OCI-LY3 (cell line): ENCODE data around the gene OGFOD2.

Experiments
- H2AFZ ChIP-seq: fragments of 200-600, 300-600 bp; shearing (Covaris generic); 2 replicates; pipeline ENCODE4 v1.6.0; 2014; ENCODE audit warnings: antibody characterized with exemption, low read depth, low read length
- H3K27ac ChIP-seq: fragments of 200-600, 300-600 bp; sonication (generic); 2 replicates; pipeline ENCODE4 v1.5.1; 2014; ENCODE audit warnings: mild to moderate bottlenecking, low read length, moderate library complexity, mixed read lengths
- H3K27me3 ChIP-seq: fragments of 200-600, 300-600 bp; sonication (generic); 2 replicates; pipeline ENCODE4 v1.6.1; 2014; ENCODE audit warnings: low read depth, low read length, mixed read lengths
- H3K36me3 ChIP-seq: fragments of 200-600, 300-600 bp; sonication (generic); replicated peaks from 2 replicates; pipeline ENCODE3; 2014; ENCODE audit warnings: low read depth, low read length, mixed read lengths
- H3K4me1 ChIP-seq: fragments of 300-600, 200-600 bp; sonication (generic); 2 replicates; pipeline ENCODE4 v1.6.1; 2014; ENCODE audit warnings: low read length, mixed read lengths
- H3K4me2 ChIP-seq: fragments of 200-600, 300-600 bp; sonication (generic); 2 replicates; pipeline ENCODE4 v1.6.1; 2014; ENCODE audit warnings: low read length, mixed read lengths
- H3K4me3 ChIP-seq: fragments of 300-600, 200-600 bp; sonication (generic); 2 replicates; pipeline ENCODE4 v1.5.1; 2014; ENCODE audit warnings: antibody characterized with exemption, mild to moderate bottlenecking, low read length, moderate library complexity
- H3K79me2 ChIP-seq: fragments of 300-600, 200-600 bp; shearing (Covaris generic); 2 replicates; pipeline ENCODE4 v1.6.1; 2014; ENCODE audit warnings: mild to moderate bottlenecking, low read length, mixed read lengths
- H3K9ac ChIP-seq: fragments of 300-600, 200-600 bp; shearing (Covaris generic); 2 replicates; pipeline ENCODE4 v1.6.0; 2014; ENCODE audit warnings: mild to moderate bottlenecking, low read length, moderate library complexity
- H3K9me3 ChIP-seq: fragments of 200-600, 300-600 bp; shearing (Covaris generic); 2 replicates; pipeline ENCODE4 v1.6.1; 2014; ENCODE audit warnings: low read length, mixed read lengths; ENCODE audit not compliant: insufficient read depth
- H4K20me1 ChIP-seq: fragments of 200-600, 300-600 bp; sonication (generic); 2 replicates; pipeline ENCODE4 v1.6.1; 2016; ENCODE audit warnings: low read length, mixed read lengths; ENCODE audit not compliant: insufficient read depth
- EZH2phosphoT487 ChIP-seq: fragments of 200-600 bp; shearing (Covaris generic); IDR thresholded peaks from 2 replicates; pipeline ENCODE4 v1.6.1; 2018; ENCODE audit warnings: antibody characterized with exemption, mixed run types, low read depth
- TF ChIP-seq, protein P1 (sequence below): fragments of 200-600, 300-600 bp; sonication (generic); IDR thresholded peaks from 2 replicates; pipeline ENCODE4 v1.5.1; 2014; ENCODE audit warnings: antibody characterized with exemption, low read length, low read depth

OGFOD2 gene

DNA sequence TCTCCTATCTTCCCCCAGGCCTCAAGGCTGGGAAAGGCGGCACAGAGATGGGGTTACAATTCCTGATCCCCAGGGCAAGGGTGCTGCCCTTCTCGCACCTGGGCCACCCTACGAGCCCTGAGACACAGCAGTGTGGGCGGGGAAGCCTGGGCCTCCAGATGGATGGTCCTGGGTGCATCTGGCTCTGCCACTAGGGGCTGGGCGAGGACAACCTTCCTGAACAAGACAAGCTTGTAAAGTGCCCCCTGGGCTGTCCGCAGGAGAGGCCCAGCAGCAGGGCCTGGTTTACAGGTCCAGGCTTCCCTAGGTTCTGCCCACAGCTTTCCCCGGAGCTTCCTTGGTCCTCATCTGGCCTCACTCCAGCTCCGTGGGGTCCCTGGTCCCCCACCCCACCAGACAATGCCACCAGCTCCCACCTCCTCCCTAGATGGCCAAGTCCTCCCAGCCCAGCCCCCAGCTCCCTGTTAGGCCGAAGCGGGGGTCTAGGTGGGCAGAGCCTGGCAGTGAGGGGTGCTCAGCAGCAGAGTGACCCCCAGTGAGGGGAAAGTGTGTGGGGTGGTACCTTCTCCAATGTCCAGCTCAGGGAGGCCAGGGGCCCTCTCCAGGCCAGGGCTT is 14.3 kb downstream of the OGFOD2 start:
- Histone ChIP-seq H3K4me1 (peaks cover 19% of the 10 kb centered on the region), H3K9me3 (no peaks in the 10 kb centered on the region), H3K36me3 (no peaks in the 10 kb centered on the region), H3K79me2 (no peaks in the 10 kb centered on the region), H3K9ac (no peak overlapping the region), H3K4me3 (no peak overlapping the region), H3K27me3 (peaks cover 3% of the 10 kb centered on the region; the same call in 1 of the 2 replicates), H3K27ac (no peak overlapping the region), H4K20me1 (0 out of 2 replicates have a peak, but pooled peaks cover 3% of the 10 kb centered on the region), H3K4me2 (no peak overlapping the region), H2AFZ (no peak overlapping the region)
- TF ChIP-seq, protein P1, sequence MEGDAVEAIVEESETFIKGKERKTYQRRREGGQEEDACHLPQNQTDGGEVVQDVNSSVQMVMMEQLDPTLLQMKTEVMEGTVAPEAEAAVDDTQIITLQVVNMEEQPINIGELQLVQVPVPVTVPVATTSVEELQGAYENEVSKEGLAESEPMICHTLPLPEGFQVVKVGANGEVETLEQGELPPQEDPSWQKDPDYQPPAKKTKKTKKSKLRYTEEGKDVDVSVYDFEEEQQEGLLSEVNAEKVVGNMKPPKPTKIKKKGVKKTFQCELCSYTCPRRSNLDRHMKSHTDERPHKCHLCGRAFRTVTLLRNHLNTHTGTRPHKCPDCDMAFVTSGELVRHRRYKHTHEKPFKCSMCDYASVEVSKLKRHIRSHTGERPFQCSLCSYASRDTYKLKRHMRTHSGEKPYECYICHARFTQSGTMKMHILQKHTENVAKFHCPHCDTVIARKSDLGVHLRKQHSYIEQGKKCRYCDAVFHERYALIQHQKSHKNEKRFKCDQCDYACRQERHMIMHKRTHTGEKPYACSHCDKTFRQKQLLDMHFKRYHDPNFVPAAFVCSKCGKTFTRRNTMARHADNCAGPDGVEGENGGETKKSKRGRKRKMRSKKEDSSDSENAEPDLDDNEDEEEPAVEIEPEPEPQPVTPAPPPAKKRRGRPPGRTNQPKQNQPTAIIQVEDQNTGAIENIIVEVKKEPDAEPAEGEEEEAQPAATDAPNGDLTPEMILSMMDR = no peak
- TF ChIP-seq EZH2phosphoT487 = no peak

DNA sequence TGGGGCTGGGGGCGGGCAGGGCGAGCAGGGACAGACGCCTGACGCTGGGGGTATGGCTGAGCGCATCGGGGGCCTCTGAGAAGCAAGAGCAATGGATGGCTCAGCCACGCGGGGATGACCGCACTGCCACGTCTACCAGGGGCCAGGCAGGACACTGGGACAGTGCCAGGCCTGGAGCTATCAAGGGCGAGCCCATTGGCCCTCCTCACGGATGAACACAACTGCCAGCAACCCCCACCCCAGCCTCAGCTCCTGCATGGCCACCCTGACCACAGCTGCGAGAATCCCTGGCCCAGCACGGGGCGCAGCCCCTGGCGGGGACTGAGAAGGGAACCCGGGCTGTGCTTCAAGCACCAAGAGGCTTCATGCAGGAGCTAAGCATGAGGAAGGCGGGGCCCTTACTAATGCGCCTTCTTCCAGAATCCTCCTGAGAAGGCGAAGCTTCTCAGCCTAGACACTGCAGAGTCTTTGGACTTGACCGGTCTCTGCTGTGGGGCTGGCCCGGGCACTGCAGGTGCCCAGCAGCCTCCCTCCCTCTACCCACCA is 14.9 kb downstream of the OGFOD2 start:
- Histone ChIP-seq H3K27me3 (peaks cover 6% of the 10 kb centered on the region; the same call in 1 of the 2 replicates), H2AFZ (no peak overlapping the region), H3K36me3 (no peaks in the 10 kb centered on the region), H3K79me2 (no peaks in the 10 kb centered on the region), H3K4me3 (no peak overlapping the region), H3K9me3 (no peaks in the 10 kb centered on the region), H3K27ac (no peak overlapping the region), H4K20me1 (0 out of 2 replicates have a peak, but pooled peaks cover 3% of the 10 kb centered on the region), H3K4me2 (no peak overlapping the region), H3K4me1 (peaks cover 23% of the 10 kb centered on the region), H3K9ac (no peak overlapping the region)
- TF ChIP-seq EZH2phosphoT487 = no peak
- TF ChIP-seq, protein P1 = no peak

DNA sequence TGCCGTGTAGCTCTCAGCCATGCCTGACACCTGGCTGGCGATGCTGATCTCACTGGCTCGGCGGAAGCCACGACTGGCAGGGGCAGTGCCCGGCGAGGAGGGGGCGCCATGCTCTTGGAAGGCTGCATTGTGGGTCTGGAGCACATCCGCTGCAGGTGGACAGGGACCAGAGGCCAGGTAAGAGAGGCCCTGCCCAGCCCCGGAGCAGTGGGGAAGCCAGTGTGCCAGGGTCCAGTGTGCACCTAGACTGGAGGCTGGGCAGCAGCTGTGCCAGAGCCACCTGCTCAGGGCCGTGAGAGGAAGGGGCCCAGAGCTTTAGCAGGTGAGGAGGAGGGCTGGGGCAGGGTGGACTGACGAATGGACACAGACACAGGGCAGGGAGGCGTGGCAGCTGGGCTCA is 15.5 kb downstream of the OGFOD2 start:
- H3K9me3 ChIP-seq = no peaks in the 10 kb centered on the region
- no peaks in the 10 kb centered on the region for H3K36me3 ChIP-seq
- H3K4me3 ChIP-seq = no peak overlapping the region
- no peak for TF ChIP-seq EZH2phosphoT487
- TF ChIP-seq, protein P1 = no peak
- H3K9ac ChIP-seq = no peak overlapping the region
- no peak overlapping the region for H2AFZ ChIP-seq
- no peaks in the 10 kb centered on the region for H3K79me2 ChIP-seq
- peaks cover 4% of the 10 kb centered on the region; the same call in 1 of the 2 replicates for H4K20me1 ChIP-seq
- no peak overlapping the region for H3K27ac ChIP-seq
- no peak overlapping the region for H3K4me2 ChIP-seq
- H3K4me1 ChIP-seq = peaks cover 23% of the 10 kb centered on the region
- peaks cover 6% of the 10 kb centered on the region; the same call in 1 of the 2 replicates for H3K27me3 ChIP-seq

DNA sequence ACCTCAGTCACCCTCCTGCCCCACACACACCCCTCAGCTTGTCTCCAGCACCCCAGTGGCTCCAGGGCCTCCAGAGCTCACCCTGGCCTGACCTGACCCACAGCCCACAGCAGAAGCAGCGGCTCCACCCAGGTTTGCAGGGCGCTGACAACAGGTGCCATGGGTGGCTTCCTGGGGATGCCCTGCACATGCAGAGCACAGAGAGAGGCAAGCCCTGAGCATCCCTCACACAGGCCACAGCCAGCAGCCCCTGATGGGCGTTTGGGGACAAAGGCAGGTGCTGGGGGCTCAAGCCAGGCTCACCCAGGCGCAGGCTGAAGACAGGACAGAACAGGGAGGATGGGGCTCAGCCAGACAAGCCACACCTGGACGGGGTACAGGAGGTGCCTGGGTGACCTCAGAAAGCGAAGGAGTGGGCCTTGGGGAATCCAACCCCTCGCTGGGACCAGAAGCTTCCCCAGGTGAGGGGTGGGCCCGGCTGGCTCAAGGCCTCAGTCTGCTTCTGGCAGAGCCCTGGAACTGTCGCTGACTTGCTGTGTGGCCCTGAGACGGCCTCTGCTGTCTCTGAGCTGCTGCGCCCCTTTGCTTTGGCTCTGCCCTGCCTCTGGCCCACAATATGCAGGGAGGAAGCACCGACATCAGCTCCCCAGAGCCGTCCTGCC is 16.0 kb downstream of the OGFOD2 start:
- H3K27ac ChIP-seq = no peak overlapping the region
- no peaks in the 10 kb centered on the region for H3K36me3 ChIP-seq
- H3K4me3 ChIP-seq = no peak overlapping the region
- H3K27me3 ChIP-seq = peaks cover 6% of the 10 kb centered on the region; the same call in 1 of the 2 replicates
- no peak overlapping the region for H2AFZ ChIP-seq
- H3K9me3 ChIP-seq = no peaks in the 10 kb centered on the region
- no peak overlapping the region for H3K4me2 ChIP-seq
- peaks cover 6% of the 10 kb centered on the region; the same call in 1 of the 2 replicates for H4K20me1 ChIP-seq
- TF ChIP-seq EZH2phosphoT487 = no peak
- TF ChIP-seq, protein P1 = no peak
- no peaks in the 10 kb centered on the region for H3K79me2 ChIP-seq
- H3K4me1 ChIP-seq = peaks cover 23% of the 10 kb centered on the region
- H3K9ac ChIP-seq = no peak overlapping the region
